ENCODE measurements around the gene CATSPER4.
"Not testable (repeated sequence)": the region's sequence is repeated elsewhere in the genome, so short reads cannot be mapped to it uniquely, and the experiment has no call there.

CATSPER4 gene

GRCh38 chr1:26197301-26197700 lies 6.9 kb downstream of the CATSPER4 start:
- DNase-seq = no peak

GRCh38 chr1:26197813-26198212 lies 7.4 kb downstream of the CATSPER4 start:
- DNase-seq = no peak

GRCh38 chr1:26200413-26200812 lies 10.0 kb downstream of the CATSPER4 start:
- no peak for DNase-seq

GRCh38 chr1:26203642-26204318 lies 13.4 kb downstream of the CATSPER4 start:
- no peak for DNase-seq

GRCh38 chr1:26210147-26210870 lies 19.9 kb downstream of the CATSPER4 start:
- DNase-seq = no peak

- no peak for DNase-seq
Measured at GRCh38 chr1:26212726-26213125, 22.3 kb downstream of the CATSPER4 start.

GRCh38 chr1:26213335-26213905 lies 23.0 kb downstream of the CATSPER4 start:
- DNase-seq = no peak

- DNase-seq = no peak
Measured at GRCh38 chr1:26215246-26215645, 24.8 kb downstream of the CATSPER4 start.

- peak; percentile 41 for DNase-seq
Measured at GRCh38 chr1:26218906-26219494, 28.6 kb downstream of the CATSPER4 start.

- DNase-seq = no peak
Measured at GRCh38 chr1:26220199-26220912, 30.0 kb downstream of the CATSPER4 start.

GRCh38 chr1:26221094-26221493 lies 30.7 kb downstream of the CATSPER4 start:
- DNase-seq = no peak

GRCh38 chr1:26224606-26225005 lies 34.2 kb downstream of the CATSPER4 start:
- DNase-seq = no peak

- DNase-seq = no peak
Measured at GRCh38 chr1:26225033-26225831, 34.8 kb downstream of the CATSPER4 start.

GRCh38 chr1:26230682-26231081 lies 40.3 kb downstream of the CATSPER4 start:
- not testable (repeated sequence) for DNase-seq

GRCh38 chr1:26233903-26234643 lies 43.7 kb downstream of the CATSPER4 start, which contains the start of gene CEP85:
TSS of gene CEP85 (plus strand) at chr1:26234200. CDS start at chr1:26239784, 5,584 bp downstream.
- DNase-seq = peak; percentile 96

GRCh38 chr1:26234644-26235370 lies 44.4 kb downstream of the CATSPER4 start:
- DNase-seq = no peak

GRCh38 chr1:26237230-26237966 lies 47.0 kb downstream of the CATSPER4 start:
- no peak for DNase-seq

GRCh38 chr1:26239936-26240335 lies 49.5 kb downstream of the CATSPER4 start:
- DNase-seq = no peak

Measured in NCI-H446 treated with DMSO at 0.1 percent for 48 hours (cell line).